Loucy (cell line): ENCODE data around the gene CXorf38.
"Not testable (repeated sequence)": the region's sequence is repeated elsewhere in the genome, so short reads cannot be mapped to it uniquely, and the experiment has no call there.

ENCODE experiments used
- EZH2phosphoT487 ChIP-seq: fragments of 200-600 bp; IDR thresholded peaks from 2 replicates; pipeline ENCODE4 v1.6.1; 2018; ENCODE audit warnings: antibody characterized with exemption, mild to moderate bottlenecking, moderate library complexity, borderline replicate concordance
- TF ChIP-seq, protein P1 (sequence below): fragments of 200-600 bp; sonication (generic); conservative IDR thresholded peaks from 2 replicates; pipeline ENCODE4 v1.5.1; 2014; ENCODE audit warnings: mild to moderate bottlenecking, antibody characterized with exemption, low read length

DNA sequence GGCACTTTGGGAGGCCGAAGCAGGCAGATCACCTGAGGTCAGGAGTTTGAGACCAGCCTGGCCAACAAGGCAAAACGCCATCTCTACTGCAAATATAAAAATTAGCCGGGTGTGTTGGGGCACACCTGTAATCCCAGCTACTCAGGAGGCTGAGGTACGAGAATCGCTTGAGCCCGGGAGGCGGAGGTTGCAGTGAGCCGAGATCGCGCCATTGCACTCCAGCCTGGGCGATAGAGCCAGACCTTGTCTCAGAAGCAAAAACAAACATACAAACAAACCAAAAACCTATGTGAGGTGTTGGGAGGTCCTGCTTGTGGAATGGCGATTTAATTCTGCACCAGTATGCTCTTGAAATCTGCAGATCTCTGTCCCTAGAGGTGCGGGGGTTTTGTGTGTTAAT is 65.2 kb downstream of the CXorf38 start:
- TF ChIP-seq, protein P1, sequence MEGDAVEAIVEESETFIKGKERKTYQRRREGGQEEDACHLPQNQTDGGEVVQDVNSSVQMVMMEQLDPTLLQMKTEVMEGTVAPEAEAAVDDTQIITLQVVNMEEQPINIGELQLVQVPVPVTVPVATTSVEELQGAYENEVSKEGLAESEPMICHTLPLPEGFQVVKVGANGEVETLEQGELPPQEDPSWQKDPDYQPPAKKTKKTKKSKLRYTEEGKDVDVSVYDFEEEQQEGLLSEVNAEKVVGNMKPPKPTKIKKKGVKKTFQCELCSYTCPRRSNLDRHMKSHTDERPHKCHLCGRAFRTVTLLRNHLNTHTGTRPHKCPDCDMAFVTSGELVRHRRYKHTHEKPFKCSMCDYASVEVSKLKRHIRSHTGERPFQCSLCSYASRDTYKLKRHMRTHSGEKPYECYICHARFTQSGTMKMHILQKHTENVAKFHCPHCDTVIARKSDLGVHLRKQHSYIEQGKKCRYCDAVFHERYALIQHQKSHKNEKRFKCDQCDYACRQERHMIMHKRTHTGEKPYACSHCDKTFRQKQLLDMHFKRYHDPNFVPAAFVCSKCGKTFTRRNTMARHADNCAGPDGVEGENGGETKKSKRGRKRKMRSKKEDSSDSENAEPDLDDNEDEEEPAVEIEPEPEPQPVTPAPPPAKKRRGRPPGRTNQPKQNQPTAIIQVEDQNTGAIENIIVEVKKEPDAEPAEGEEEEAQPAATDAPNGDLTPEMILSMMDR = not testable (repeated sequence)
- TF ChIP-seq EZH2phosphoT487 = not testable (repeated sequence)
